Hippocampal formation (tissue), 2 donors: Measurements from ENCODE around the gene SRP14.

Source experiments
- DNase-seq, 2 donors: peaks; one replicate each; lab custom pipeline; 2025; lab: John Stamatoyannopoulos, UW

The SRP14 gene

DNA sequence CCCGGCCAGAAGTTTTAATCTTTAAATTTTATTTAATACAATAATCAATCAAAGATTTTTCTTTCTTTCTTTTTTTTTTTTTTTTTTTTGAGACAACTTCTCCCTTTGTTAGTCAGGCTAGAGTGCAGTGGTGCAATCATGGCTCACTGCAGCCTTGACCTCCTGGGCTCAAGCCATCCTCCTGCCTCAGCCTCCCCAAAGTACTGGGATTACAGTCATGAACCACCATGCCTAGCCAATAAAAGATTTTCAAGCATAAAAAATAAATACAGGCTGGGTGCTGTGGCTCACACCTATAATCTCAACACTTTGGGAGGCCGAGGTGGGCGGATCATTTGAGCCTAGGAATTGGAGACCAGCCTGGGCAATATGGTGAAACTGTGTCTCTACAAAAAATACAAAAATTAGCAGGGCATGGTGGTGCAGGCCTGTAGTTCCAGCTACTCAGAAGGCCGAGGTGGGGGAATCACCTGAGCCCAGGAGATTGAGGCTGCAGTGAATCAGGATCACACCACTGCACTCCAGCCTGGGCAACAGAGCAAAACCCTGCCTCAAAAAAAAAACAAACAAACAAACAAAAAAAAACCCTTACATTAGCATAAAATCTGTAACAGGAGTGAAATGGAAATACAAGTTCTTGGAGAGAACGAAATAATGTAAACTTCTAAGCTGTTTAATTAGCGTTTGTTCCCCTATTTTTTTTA is 29.1 kb upstream of the SRP14 start:
- no peak for DNase-seq

GRCh38 chr15:40066589-40066988 is 27.6 kb upstream of the SRP14 start:
- no peak for DNase-seq

DNA sequence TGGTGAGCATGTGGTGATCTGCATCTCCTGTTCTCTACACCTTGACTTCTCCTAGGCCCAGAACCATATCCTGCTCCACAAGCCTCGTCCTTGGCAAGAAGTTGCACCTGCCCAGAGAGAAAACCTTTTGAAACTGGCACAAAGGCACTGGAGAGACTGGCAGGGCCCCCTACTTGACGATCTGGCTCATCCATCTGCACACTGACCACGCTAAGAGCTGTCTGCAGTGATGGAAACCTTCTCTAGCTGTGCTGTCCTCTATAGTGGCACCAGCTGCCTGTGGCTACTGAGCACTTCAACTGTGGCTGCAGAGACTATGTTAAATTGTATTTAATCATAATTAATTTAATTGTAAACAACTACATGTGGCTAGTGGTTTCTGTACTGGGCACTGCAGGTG is 26.2 kb upstream of the SRP14 start:
- no peak for DNase-seq

DNA sequence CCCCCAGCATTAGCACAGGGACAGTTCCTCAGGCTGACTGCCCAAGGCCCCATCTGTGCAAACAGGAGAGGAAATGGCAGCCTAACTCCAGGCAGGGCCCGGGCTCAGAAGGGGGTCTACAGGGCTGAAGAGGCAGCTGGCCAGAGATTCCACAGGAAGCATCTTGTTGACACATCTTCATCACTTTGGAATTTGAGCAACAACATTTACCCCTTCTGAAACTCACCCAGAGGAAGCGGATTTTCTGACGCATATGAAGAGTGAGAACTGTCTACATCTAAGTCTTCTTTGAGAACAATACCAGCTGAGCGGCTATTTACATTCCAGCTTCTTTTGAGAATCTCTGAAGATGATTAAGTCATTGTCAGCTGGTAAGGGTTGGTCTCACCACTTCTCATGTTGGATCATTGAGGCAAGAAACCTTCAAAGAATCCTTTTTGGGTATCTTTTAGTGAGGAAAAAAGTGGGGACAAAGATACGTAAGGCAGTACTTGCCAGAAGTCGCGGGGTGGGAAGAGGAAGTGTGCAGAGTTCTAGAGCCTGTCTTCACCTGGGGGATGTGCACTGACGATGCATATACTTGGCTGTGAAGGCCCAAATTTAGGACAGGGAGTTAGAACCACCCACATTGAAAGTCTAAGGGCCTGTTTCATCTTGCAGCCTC is 25.4 kb upstream of the SRP14 start:
- DNase-seq, result no peak

DNA sequence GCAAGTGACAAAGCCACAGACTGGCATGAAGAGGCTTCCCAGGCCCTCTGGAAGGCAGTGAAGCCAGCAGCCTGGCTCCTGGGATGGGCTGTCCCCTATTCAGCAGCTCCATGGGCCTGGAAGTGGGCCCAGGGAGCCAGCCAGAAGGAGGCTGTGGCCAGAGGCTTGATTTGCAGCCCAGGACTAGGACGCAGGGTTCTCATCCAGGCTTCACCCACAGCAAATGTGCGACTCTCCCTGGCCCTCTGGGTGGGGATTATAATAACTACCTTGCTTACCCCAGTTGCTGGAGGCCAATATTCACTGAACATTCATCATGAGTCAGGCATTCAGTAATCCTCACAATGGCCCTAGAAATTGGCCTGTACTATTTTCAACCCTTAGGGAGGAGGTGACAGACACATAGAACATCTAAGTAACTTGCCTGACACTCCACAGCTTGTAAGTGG is 24.6 kb upstream of the SRP14 start:
- peak in 1 of 2 donors; percentile 53 for DNase-seq

DNA sequence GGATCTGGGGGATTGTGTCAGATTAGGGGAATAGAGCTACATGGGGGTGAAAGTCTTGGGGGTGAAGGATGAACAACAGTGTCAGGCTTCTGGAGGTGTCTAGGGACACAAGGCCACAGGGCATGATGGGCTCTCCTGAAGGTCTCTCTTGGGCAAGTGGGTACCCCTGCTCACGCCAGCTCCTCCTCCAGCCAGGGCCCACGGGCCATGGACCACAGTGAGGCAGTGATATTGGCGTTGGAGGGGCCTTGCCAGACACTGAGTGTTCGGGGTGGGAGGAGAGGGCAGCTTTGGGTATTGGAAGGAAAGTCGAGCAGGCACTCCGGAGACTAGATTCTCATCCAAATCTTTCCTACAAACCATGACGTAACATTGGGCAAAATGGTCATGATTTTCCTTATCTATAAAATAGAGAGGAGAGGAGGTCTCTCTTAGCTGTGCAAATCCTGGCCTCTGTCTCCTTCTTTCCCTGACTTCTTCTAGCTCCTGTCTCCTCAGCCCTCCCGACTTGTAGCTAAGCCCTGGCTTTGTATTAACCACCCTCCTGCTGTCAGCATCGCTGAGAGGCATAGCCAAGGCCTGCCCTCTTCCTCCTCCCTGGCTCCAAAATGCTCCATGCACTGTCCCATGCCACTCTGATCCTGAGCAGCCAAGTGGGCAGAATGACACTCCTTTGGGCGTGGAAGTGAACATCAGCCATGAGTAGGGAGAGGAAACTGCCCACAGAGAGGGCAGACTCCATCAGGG is 24.0 kb upstream of the SRP14 start:
- DNase-seq, result no peak

GRCh38 chr15:40061212-40061901 is 22.4 kb upstream of the SRP14 start:
- no peak for DNase-seq

DNA sequence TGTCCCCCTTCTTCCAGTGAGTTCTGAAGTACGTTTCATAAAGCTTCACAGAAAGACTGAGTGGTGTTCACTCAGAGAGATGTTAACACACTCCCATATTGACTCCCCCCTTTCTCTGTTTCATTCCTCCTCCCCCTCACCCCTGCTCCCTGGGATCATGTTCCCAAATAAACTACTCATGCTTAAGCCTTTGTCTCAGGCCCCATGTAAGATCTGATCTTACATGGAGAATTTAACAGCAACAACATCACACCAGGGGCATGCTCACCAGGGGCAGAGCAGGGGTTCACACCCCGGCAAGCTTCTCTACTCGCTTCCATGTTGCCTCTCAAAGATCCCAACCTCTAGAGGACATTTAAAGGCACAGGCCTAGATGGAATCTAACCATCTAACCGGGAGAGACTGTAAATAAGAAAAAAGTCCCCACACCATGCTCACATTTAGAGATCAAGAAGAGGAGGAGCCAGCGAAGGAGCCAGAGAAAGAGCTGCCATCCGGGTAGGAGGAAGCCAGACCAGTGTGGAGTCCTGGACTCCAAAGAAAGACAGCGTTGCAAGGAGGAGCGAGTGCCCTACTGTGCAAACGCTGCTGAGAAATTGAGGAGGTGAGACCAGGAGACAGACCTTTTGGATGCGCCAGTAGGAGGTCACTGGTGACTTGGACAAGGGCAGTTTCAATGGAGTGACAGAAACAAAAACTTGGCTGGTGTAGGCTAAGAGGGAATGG is 21.4 kb upstream of the SRP14 start:
- no peak for DNase-seq

- DNase-seq, result no peak
Observed at GRCh38 chr15:40059821-40060220, 20.8 kb upstream of the SRP14 start.

DNA sequence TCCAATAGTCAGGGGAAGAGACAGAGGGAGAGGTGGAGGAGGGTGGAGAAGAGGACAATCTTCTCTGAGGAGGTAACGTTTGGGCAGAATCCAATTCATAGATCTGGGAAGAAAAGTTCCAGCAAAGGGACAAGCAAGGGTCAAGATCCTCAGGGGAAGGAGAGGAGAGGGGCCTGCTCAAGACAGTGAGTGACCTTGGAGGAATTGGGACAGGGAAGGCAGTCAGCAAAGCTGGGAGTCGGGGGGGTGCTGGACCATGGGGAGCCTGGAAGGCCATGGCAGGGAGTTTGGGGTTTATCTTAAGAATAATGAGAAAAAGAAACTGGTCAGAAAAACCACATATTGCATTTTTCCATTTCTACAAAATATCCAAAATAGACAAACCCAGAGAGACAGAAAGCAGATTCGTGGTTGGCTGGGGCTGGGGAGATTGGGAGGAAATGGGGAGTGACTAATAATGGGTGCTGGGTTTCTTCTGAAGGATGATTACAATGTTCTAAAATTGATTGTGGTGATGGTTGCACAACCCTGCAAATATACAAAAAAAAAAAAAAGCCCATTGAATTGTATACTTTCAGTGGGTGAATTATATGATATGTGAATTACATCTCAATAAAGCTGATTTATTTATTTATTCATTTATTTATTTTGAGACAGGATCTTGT is 19.6 kb upstream of the SRP14 start:
- no peak for DNase-seq

GRCh38 chr15:40055576-40056293 is 16.8 kb upstream of the SRP14 start:
- no peak for DNase-seq

- no peak for DNase-seq
Observed at GRCh38 chr15:40054855-40055575, 16.0 kb upstream of the SRP14 start.

GRCh38 chr15:40054605-40054854 is 15.5 kb upstream of the SRP14 start:
- no peak for DNase-seq

GRCh38 chr15:40053831-40054604 is 15.0 kb upstream of the SRP14 start:
- DNase-seq, result no peak

GRCh38 chr15:40053079-40053830 is 14.3 kb upstream of the SRP14 start:
- DNase-seq, result no peak

GRCh38 chr15:40052604-40053003 is 13.6 kb upstream of the SRP14 start:
- DNase-seq, result no peak

DNA sequence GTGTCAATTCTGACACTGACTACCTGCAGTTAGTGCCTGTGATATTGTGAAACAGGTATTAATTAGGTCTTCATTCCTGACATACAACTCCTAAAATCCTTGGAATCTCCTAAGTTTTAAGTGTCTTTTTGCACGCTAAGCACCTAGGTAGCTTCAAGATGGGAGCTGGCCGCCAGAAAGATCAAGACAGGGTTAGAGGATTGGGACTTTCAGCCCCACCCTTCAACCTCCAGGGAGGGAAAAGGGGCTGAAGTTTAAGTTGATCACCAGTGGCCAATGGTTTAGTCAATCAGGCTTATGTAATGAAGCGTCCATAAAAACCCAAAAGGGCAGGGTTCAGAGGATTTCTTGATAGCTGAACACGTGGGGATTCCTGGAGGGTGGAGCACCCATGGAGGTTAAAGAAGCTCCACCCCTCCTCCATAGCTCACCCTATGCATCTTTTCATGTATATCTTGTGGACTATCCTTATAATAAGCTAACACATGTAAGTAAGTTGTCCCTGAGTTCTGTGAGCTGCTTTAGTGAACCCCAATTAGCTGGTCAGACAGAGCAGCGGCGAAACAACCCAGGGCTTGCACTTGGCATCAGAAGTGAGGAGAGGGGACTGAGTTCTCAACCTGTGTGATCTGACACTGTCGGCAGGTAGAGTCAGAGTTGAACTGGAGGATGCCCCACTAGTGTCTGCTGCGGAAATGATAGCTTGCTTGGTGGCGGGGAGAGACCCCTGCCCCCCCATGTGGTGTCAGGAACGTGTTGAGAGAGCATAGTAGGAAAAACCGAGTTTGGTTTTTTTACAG is 12.8 kb upstream of the SRP14 start:
- DNase-seq, result no peak
